Neural progenitor cell (in vitro differentiated cells): Measurements from ENCODE around the gene ADGRV1.

Experiments used
- EZH2 ChIP-seq: fragments of 200-600 bp; sonication (generic); IDR thresholded peaks from 2 replicates; pipeline ENCODE4 v1.6.1; 2017; ENCODE audit warnings: antibody characterized with exemption, mild to moderate bottlenecking, moderate library complexity
- EZH2phosphoT487 ChIP-seq: fragments of 200-600 bp; sonication (generic); IDR thresholded peaks from 2 replicates; pipeline ENCODE4 v1.6.1; 2017; ENCODE audit warnings: antibody characterized with exemption

GRCh38 chr5:91098541-91098940 lies 539.9 kb downstream of the ADGRV1 start:
- TF ChIP-seq EZH2: no peak
- no peak for TF ChIP-seq EZH2phosphoT487
